CD4-positive, alpha-beta T cell treated with Interleukin-1 beta for 1 hour (primary cell): ENCODE results near the gene NBEAL2.
A peak's percentile ranks its signal among the peaks of the same experiment; 100 is the strongest.

Experiments used
- DNase-seq, 2 donors: peaks; one replicate each; pipeline ENCODE4 v3.0.0-alpha.2; 2020 to 2022

Gene NBEAL2

DNA sequence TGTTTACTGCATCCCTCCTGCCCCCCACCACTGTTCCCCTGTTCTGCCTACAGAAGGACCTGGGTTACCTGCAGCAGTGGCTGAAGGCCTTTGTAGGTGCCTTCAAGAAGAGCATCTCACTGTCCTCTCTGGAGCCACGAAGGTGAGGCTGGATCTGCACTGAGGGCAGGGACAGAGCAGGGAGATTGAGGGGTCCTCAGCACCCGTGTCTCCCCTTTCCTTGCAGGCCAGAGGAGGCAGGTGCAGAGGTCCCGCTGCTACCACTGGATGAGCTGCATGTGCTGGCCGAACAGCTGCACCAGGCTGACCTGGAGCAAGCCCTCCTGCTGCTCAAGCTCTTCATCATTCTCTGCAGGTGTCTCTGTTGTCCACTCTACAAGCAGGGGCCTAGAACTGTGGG lies 9.2 kb downstream of the NBEAL2 start:
- DNase-seq, result no peak

DNA sequence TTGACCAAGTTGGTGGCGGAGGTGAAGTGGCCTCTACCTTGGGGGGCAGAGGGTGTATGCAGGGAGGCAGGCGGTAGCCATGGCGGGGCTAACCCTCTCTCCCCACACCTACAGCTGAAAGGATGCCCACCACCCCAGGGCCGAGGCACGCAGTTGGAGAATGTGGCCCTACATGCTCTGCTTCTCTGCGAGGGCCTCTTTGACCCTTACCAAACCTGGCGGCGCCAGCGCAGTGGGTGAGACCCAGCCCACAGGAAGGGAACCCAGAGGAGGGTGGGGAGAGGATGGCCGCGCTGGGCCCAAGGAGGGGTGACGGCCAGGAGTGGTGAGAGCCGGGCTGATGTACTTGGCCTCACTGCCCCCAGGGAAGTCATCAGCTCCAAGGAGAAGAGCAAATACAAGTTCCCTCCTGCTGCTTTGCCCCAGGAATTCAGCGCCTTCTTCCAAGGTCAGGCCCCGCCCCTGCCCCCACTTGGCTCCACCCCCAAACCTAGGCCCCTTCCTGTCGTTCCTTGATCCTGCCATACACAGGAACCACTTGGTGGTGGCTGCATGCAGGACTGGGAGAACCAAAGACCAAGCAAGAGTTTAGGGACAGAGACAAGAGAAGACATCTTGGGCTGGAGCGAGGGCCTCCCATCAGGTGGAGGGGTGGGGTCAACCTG lies 9.8 kb downstream of the NBEAL2 start:
- no peak for DNase-seq

DNA sequence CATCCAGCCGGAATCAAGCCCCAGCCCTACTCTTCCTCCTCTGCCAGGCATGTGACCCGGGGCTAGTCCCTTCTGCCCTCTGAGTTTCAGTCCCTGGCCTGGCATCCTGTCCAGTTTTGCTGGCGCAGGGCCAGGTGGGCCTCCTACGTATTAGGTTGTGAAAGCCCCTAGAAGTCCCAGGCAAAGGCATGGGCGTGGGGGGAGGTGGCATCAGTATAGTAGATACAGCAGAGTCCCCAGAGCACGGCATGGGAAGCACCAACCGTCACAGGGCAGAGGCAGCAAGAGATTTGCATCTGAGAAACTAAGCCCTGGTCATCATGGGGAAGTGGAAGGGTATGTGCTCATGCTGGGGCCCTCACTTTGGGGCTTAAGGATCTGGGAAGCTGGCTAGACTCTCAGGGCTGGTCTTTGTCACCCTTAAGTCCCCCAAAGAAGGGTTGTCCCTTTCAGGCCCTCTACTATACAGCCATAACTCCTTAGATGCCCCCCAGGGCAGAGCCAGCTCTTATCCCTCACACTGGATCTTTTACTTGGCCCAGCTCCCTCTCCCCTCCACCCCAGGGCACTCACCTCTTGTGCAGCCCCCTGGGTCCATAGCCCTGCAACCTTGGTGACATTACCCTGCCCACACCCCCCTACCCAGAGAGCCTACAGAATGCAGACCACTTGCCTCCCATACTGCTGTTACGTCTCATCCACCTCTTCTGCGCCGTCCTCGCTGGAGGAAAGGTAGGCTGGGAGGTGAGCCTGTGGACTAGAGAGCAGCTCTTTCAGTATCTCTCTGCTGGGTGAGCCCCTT lies 11.3 kb downstream of the NBEAL2 start:
- DNase-seq, result peak in 1 of 2 donors; percentile 55

DNA sequence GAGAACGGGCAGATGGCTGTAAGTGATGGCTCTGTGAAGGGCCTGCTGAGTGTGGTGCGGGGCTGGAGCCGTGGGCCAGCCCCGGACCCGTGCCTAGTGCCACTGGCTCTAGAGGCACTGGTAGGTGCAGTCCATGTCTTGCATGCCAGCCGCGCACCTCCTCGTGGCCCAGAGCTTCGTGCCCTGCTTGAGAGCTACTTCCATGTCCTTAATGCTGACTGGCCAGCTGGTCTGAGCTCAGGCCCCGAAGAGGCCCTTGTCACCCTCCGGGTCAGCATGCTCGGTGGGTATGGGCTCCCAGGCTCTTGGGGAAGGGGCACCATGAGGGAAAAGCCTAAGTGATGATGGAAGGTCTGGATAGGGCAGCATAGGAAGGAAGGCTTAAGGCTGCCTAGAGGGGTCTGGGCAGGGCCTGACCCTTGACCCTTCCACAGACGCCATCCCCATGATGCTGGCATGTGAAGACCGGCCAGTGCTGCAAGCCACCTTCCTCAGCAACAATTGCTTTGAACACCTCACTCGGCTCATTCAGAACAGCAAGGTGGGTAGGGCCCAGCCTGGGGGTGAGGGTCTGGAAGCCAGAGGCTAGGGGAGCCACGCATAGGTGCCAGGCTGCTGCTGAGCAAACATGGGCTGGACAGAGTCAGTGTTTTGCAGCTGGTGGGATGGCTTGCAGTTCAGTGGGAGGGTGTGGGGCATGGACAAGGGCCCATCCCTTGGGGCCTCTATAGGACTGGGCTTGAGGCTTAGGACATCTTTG lies 12.1 kb downstream of the NBEAL2 start:
- no peak for DNase-seq

DNA sequence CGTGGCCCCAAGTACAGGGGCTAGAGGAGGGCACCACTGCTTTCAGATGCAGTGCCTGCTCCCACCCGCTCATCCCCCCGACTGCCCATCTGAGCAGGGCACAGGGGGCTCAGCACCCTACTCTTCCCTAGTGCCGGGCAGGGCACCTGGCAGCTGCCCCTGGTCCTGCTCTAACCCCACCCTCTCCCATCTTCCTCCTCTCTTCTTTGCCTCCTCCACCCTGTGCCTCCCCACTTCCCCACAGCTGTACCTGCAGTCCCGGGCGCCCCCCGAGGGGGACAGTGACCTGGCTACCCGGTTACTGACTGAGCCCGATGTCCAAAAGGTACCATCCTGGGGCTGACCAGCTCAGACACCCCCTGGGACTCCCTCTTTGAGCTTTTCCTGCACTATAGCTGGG lies 12.8 kb downstream of the NBEAL2 start:
- no peak for DNase-seq

DNA sequence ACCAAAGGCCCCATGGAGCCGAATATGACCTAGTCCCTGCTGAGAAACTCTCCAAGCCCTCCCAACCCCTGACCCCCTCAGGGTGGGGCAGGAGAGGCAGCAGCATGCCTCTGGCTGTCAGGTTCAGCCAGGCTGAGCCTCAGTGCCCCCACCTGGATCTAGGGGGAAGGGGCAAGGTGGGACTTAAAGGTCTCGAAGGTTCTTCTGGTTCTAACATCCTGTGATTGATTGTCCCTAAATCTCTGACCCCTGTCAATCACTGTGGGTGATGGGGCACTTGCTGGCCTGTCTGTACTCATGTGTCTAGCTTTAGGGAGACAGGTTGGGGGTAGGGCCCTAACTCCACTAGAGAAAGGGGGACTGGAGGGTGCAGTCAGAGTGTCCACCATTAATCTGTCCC lies 13.8 kb downstream of the NBEAL2 start:
- DNase-seq, result no peak

DNA sequence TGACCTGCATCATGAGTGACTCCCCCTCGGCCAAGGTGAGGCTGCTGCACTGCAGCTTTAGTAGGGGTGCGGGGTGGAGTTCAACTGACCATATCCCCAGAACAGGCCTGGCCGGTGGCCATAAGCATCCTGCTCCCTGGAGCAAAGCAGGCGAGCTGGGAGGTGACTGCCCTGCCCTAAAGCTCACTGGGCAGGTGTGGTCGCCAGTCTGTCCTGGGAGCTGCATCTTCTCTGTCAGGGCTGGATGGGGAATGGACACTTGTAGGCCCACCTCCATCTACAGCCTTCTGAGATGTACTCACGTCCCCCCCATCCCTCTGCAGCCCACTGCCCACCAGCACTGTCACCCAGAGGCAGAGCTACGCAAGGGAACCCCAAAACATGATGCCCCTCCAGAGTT lies 14.5 kb downstream of the NBEAL2 start:
- DNase-seq, result no peak

DNA sequence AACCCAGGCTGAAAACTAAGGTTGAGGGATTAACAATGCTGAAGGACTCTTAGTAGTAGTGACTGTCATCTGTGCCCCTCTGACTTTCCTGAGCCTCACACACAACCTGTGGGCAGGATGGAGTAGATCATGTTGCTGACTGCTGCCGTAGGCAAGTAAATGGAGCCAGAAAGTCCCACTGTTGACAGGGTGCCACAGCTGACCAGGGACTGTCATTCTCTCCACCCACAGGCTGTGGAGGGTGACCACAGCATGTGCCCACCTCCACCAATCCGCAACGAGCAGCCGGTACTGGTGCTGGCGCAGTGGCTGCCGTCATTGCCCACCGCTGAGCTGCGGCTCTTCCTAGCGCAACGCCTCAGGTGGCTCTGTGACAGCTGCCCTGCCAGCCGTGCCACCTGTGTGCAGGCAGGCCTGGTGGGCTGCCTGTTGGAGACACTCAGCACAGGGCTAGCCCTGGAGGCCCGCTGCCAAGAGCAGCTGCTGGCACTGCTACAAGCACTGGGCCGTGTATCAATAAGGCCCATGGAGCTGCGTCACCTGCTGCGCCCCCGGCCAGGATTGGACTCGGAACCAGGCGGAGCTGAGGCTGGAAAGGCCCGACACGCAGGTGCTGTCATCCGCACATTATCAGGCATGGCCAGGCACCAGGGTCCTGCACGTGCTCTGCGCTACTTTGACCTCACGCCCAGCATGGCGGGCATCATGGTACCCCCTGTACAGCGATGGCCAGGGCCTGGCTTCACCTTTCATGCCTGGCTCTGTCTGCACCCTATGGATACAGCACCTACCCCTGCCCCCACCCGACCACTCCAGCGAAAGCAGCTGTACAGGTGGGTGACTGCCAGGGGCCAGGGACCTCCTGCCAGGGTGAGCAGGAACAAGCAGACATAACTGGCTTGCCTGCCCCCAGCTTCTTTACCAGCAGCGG lies 15.6 kb downstream of the NBEAL2 start:
- DNase-seq, result no peak

DNA sequence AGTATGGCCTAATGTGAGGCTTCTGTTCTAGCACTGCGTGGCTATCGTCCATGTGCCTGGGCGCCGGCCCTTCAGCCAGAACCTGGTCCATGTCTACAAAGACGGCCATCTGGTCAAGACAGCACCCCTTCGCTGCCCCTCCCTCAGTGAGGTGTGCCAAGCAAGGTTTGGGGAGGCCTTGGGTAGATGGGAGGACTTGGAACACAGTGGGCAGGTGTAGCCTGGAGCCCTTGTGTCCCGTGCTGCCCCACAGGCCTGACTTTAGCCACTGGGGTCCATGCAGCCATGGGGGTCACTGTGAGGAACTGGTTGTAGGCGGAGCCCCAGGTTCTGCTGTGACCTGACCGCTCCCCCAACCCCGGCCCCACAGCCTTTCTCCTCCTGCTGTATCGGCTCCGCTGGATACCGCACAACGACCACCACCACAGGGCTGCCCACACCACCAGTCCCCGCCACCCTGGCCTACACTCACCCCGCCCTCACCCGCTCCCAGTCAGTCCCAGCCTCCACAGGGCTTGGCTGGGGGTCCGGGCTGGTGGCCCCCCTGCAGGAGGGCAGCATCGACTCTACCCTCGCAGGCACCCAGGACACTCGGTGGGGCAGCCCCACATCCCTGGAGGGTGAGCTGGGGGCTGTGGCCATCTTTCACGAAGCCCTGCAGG lies 16.6 kb downstream of the NBEAL2 start:
- no peak for DNase-seq

DNA sequence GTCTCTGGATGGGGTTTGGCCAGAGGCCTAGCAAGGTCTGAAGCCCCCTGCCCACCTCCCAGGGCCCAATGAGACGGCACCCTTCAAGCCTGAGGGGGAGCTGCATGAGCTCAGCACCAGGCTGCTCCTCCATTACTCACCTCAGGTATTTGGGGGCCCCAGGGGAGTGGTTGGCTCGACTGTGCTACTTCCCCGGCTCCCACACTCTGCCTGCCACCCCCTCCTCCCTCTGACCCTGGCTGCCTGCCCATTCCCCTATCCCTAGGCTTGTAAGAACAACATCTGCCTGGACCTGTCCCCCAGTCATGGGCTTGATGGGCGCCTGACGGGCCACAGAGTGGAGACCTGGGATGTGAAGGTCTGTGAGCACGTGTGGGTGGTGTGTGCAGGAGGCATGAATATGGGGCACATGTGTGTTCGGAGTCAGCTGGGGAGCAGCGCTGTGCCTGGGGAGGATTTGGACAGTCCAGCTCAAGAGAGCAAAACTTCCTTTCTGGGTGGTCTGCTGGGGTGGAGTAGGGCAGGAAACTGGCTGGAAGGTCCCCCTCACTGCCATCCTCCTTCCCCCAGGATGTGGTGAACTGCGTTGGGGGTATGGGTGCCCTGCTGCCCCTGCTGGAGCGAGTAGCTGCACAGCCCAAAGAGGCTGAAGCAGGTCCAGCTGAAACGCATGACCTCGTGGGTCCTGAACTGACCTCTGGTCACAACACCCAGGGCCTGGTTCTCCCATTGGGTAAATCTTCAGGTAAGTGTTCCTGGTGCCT lies 17.4 kb downstream of the NBEAL2 start:
- DNase-seq, result no peak

DNA sequence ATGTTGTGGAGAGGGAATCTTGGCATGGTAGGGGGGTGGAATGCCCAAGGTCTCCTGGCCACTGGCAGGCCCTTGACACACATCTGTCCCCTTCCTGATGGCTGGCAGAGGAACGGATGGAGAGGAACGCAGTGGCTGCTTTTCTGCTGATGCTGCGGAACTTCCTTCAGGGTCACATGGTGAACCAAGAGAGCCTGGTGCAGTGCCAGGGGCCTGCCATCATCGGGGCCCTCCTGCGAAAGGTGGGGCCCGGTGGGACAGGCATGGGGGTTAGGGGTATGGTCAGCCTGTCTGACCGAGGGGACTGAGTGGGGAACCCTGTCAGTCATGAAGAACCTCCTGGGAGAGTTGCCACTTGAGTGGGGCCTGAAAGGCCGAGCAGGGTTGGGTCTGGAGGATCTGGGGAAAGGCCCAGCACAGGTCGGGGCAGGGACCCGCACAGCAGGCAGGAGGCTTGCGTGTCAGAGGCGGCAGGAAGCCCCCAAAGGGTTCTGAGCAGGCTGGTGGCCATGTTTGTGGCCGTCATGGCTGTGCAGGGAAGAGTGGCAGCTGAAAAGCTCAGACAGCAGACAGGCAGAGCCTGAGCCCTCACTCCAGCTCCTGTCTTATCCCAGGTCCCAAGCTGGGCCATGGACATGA lies 18.1 kb downstream of the NBEAL2 start:
- no peak for DNase-seq

DNA sequence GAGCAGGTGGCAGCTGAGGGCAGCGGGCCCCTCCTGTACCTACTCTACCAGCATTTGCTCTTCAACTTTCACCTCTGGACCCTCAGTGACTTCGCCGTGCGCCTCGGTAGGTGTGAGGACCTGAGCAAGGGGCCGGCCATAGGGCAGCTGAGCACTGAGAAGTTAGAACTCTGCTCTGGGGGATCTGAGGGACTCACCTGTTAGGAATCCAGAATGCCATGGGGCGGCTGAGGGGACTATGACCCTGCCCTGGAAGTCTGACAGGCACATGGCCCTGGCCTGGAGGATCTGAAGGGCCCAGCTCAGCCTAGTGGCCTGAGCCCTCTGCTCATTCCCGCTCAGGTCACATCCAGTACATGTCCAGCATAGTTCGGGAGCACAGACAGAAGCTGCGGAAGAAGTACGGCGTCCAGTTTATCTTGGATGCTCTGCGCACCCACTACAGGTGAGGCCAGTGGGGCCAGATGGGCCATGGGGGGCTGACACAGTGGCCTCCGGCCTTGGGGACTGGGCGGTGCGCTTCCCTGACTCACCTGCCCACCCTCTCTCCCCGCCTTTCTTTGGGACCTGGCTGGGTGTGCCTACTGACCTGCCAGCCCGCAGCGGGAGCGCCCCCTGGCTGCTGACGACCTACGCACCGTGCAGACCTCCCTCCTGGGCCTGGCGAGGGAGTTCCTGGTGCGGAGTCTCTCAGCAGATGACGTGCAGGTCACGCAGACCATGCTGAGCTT lies 18.8 kb downstream of the NBEAL2 start:
- DNase-seq, result peak; percentile 75 to 77

DNA sequence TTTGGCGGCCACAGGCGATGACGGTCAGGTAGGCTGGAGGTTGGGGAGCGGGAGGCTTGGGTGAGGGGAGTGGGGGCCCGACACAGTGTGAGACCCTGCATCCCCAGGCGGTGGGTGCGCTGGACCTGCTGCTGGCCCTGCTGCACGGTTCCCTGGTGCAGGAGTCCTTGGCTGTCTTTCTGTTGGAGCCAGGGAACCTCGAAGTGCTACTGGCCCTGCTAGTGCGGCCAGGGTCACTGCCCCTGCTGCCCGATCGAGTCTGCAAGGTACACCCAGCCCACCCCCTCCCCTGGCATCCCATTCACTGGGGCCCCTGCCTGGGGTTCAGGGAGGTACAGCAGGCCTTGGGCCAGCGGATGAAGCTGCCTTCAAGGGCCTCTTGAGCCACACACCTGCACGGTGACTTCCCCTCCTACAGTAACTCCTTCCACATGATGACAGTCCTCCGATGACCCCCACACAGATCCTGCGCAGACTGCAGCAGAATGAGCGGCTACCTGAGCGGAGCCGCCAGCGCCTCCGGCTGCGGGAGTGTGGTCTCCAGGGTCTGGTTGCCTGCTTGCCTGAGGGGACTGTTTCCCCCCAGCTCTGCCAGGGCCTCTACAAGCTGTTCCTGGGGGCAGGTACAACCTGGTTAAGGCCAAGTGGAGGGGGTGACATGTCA lies 19.5 kb downstream of the NBEAL2 start:
- no peak for DNase-seq

DNA sequence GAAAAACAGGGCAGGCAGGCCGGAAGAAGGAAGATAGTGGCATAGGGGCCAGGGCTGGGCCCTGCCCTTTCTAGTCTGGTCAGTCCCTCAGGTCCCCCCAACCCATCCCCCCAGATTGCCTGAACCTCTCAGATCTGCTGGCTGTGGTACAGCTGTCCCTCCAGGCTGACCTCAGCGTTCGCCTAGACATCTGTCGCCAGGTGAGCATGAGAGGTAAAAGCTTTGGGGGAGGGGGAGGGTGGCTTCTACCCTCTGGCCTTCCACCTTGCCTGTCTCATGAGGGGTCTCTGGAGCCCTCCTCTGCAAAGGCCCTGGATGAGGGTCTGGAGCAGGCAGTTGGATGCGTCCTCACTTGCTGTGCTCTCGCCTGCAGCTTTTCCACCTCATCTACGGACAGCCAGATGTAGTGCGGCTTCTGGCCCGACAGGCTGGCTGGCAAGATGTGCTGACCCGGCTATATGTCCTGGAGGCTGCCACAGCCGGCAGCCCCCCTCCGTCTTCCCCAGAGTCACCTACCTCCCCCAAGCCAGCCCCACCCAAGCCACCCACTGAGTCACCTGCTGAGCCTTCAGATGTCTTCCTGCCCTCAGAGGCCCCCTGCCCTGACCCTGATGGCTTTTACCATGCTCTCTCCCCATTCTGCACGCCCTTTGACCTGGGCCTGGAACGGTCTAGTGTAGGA lies 20.2 kb downstream of the NBEAL2 start:
- DNase-seq, result no peak

DNA sequence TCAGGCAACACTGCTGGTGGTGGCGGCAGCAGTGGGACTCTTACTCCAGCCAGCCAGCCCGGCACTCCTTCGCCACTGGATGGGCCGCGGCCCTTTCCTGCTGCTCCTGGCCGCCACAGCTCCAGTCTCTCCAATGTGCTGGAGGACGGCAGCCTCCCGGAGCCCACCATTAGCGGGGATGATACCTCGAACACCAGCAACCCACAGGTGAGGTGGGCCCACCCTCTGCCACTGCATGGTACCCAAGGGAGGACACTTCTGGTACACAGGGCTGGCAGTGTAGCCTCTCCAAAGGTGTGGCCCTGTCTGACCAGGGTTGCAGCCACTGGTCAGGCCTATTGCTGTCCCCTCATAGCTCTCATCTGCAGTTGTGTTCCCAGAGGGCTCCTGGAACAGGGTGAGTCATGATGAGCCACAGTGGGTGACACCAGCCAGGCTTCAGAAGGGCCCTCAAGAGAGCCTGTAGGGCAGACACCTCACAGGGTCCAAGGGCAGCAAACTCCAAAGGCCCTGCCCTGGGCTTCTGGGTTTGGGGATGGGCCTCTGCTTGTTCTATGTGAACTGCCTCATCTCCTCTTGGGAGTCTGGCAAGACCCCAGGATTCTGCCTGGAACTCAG lies 20.8 kb downstream of the NBEAL2 start:
- no peak for DNase-seq

DNA sequence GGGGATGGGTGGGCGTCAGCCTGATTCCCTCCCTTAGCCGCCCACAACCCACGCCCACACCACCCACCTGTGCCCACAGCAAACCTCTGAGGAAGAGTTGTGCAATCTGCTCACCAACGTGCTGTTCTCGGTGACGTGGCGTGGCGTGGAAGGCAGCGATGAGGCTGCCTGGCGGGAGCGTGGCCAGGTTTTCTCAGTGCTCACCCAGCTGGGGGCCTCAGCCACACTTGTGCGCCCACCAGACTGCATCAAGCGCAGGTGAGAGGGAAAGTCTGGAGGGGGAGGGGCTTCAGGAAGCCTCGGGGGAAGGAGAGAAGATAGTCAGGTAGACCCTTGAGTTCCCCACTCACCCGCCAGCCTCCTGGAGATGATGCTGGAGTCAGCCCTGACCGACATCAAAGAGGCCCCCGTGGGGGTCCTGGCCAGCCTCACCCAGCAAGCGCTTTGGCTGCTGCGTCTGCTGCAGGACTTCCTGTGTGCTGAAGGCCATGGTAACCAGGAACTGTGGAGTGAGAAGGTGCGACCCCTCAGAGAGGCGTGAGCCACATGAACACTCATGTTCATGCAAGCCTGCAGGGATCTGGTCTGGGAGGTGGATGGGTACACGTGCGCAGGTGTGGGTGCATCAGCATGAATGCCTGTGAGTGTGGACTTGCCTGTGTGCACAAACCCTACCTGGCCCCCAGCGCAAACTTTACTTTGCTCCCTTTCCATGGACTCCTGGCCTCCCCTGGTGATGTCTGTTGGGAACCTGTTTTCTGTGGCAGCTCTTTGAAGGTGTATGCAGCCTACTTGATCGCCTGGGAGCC lies 21.7 kb downstream of the NBEAL2 start:
- no peak for DNase-seq

DNA sequence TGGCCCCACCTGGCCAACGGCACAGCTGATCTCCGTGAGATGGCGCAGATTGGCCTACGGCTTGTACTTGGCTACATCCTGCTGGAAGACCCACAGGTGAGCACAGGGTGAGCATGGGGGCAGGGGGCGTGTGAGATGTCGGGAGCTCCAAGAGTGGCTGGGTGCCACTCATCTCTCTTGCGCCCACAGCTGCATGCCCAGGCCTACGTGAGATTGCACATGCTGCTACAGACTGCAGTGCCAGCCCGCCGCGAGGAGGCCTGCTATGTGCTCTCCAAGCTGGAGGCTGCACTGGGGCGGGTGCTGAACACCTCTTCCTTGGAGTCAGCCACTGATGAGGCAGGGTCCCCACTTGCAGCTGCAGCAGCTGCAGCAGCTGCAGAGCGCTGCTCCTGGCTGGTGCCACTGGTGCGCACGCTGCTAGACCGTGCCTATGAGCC lies 22.3 kb downstream of the NBEAL2 start:
- DNase-seq, result no peak
